Body of pancreas (tissue), 4 donors: ENCODE measurements around the gene OSBPL1A.

ENCODE experiments used
- POLR2A ChIP-seq, 3 donors: fragments of 450-650 bp; IDR thresholded peaks; one replicate each; pipeline ENCODE4 v1.6.1; 2016; ENCODE audit warnings: antibody characterized with exemption in 3 of 3, mild to moderate bottlenecking in 2 of 3
- TF ChIP-seq, protein P1 (sequence below), 7 experiments: fragments of 450-650 bp in 4 of 7; fragments of 200-600 bp in 3 of 7; sonication (generic) in 3 of 7; IDR thresholded peaks; one replicate each; pipeline ENCODE4 v1.5.1; 2016 to 2019; ENCODE audit warnings: antibody characterized with exemption in 7 of 7

DNA sequence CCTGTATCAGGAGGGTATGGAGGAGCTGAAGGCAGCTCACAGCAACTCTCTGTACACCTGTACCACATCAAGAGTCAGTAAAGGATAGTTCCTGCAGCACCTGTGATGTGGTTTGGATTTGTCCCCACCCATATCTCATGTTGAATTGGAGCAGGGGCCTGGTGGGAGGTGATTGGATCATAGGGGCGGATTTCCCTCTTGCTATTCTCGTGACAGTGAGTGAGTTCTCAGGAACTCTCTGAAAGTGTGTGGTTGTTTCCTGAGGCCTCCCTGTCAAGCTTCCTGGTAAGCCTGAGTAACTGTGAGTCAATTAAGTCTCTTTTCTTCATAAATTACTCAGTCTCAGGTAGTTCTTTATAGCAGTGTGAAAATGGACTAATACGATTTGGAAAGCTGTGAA is 28.9 kb downstream of the OSBPL1A start:
- TF ChIP-seq, protein P1, sequence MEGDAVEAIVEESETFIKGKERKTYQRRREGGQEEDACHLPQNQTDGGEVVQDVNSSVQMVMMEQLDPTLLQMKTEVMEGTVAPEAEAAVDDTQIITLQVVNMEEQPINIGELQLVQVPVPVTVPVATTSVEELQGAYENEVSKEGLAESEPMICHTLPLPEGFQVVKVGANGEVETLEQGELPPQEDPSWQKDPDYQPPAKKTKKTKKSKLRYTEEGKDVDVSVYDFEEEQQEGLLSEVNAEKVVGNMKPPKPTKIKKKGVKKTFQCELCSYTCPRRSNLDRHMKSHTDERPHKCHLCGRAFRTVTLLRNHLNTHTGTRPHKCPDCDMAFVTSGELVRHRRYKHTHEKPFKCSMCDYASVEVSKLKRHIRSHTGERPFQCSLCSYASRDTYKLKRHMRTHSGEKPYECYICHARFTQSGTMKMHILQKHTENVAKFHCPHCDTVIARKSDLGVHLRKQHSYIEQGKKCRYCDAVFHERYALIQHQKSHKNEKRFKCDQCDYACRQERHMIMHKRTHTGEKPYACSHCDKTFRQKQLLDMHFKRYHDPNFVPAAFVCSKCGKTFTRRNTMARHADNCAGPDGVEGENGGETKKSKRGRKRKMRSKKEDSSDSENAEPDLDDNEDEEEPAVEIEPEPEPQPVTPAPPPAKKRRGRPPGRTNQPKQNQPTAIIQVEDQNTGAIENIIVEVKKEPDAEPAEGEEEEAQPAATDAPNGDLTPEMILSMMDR (IDR thresholded peaks at IDR 0.05): no peak
- TF ChIP-seq POLR2A (IDR thresholded peaks at IDR 0.05): no peak
